HG03342 (cell line): ENCODE results near the gene MAPK8IP2.

Experiments
- ATAC-seq: cut with Tn5 transposase; IDR thresholded peaks from one replicate; pipeline ENCODE4 v1.9.1; 2021; ENCODE audit warnings: mild to moderate bottlenecking, moderate library complexity; ENCODE audit not compliant: unreplicated experiment

MAPK8IP2 gene

GRCh38 chr22:50574383-50574755, 26.2 kb upstream of the MAPK8IP2 start:
- ATAC-seq = no peak

- no peak for ATAC-seq
Measured at GRCh38 chr22:50575426-50575941, 25.1 kb upstream of the MAPK8IP2 start.

GRCh38 chr22:50576070-50576469, 24.5 kb upstream of the MAPK8IP2 start:
- ATAC-seq = no peak

- ATAC-seq = no peak
Measured at GRCh38 chr22:50576806-50577696, 23.5 kb upstream of the MAPK8IP2 start.

GRCh38 chr22:50577697-50577986, 23.0 kb upstream of the MAPK8IP2 start:
- no peak for ATAC-seq

GRCh38 chr22:50577987-50578775, 22.4 kb upstream of the MAPK8IP2 start, which contains the start of gene CPT1B:
Gene CPT1B (minus strand): TSS chr22:50578427. CDS start chr22:50577915, 512 bp downstream.
- no peak for ATAC-seq

GRCh38 chr22:50578776-50579310, 21.8 kb upstream of the MAPK8IP2 start:
- no peak for ATAC-seq

GRCh38 chr22:50579752-50580151, 20.8 kb upstream of the MAPK8IP2 start:
- ATAC-seq = no peak

GRCh38 chr22:50581031-50581949, 19.3 kb upstream of the MAPK8IP2 start:
- ATAC-seq = no peak

- ATAC-seq = no peak
Measured at GRCh38 chr22:50581950-50582492, 18.6 kb upstream of the MAPK8IP2 start.

GRCh38 chr22:50582493-50583293, 17.9 kb upstream of the MAPK8IP2 start, which contains the start of gene CHKB:
Gene CHKB (minus strand): TSS chr22:50582849. CDS start chr22:50582781, 68 bp downstream.
- peak; percentile 88 for ATAC-seq

GRCh38 chr22:50583294-50583861, 17.2 kb upstream of the MAPK8IP2 start:
- peak; percentile 24 for ATAC-seq

- ATAC-seq = no peak
Measured at GRCh38 chr22:50584106-50585096, 16.2 kb upstream of the MAPK8IP2 start.

- no peak for ATAC-seq
Measured at GRCh38 chr22:50585238-50585637, 15.4 kb upstream of the MAPK8IP2 start.

- ATAC-seq = no peak
Measured at GRCh38 chr22:50585781-50586180, 14.8 kb upstream of the MAPK8IP2 start.

- ATAC-seq = no peak
Measured at GRCh38 chr22:50586416-50586815, 14.2 kb upstream of the MAPK8IP2 start.

- ATAC-seq = no peak
Measured at GRCh38 chr22:50587407-50587806, 13.2 kb upstream of the MAPK8IP2 start.

GRCh38 chr22:50595189-50595588, 5.4 kb upstream of the MAPK8IP2 start:
- no peak for ATAC-seq
